HS-27A (cell line): ENCODE results near the gene ALS2.
"Not testable (repeated sequence)": the region's sequence is repeated elsewhere in the genome, so short reads cannot be mapped to it uniquely, and the experiment has no call there.

ENCODE experiments used
- DNase-seq: peaks from one replicate; pipeline ENCODE4 v3.0.0-alpha.2; 2012; ENCODE audit warnings: low read depth, missing footprints

ALS2 gene

DNA sequence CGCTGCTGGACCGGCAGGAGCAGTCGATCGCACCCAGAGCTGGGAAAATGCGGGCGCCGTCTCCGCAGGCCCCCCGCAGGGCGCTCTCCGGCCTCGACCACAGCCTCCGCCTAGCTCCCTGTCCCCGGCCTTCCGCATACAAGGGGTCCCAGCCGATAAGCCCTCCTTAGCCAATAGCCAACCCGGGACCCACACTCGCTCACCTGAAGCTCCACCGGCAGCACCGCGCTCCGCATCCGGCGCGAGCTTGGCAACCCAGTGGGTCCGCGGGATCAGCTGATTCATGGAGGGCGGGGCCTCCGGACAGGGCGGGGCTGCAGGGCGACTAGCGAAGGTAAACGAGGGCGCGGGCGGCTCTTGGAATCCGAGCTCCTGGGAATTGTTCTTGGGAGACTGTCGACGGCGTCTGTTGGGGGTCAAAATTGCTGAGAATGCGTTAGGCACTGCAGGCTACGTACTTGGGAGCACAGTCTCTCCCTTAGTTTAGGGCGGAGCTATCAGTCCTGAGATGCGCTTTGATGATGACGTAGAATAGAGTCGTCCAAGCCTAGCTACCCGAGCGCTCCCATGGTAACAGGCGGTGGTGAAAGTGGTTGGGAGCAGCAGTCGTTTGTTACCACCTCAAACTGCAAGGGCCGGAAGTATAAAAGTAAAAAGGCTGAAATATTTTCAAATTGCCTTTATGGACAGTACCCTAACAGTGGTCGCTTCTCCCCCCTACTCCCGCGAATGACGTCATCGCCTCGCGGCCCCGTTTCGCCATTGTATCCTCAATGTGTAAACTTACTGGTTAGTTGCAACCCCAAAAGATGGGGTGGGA lies at the start of gene ALS2:
Gene ALS2, minus strand, starts transcription at position 260 of the 820 bp plus-strand sequence. CDS start 12,048 bp downstream, outside the sequence.
- peak; percentile 92 for DNase-seq

DNA sequence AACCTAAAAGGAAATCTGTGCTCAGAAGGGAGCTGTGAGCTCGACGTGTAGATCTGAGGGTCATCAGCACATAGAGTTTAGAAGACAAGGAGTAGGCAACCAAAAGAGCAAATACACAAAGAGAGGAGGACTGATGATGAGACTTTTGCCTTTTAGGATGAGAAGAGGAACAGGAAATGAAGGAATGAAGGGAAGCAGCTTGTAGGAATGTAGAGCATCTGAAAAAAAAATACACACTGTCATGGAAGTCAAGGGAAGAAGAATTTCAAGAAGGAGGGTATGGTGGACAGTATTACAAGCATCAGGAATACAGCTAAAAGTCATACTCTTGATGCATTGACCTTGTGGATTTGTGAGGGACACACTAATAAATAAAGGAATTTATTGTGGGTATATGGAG lies 47.5 kb upstream of the ALS2 start:
- no peak for DNase-seq

DNA sequence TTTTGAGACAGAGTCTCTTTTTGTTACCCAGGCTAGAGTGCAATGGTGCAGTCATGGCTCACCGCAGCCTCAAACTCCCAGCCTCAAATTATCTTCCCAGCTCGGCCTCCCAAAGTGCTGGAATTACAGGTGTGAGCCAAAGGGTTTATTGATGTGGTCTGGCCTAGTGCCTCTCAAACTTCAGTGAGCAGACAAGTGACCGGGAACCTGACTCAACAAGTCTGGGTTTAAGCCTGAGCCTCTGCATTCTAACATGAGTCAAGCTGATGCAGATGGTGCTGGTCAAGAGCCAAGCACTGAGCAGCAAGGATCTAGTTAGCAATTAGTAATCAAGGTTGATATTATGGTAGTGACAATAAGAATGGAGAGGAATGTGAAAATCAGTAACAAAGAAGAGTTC lies 46.9 kb upstream of the ALS2 start:
- DNase-seq = no peak

DNA sequence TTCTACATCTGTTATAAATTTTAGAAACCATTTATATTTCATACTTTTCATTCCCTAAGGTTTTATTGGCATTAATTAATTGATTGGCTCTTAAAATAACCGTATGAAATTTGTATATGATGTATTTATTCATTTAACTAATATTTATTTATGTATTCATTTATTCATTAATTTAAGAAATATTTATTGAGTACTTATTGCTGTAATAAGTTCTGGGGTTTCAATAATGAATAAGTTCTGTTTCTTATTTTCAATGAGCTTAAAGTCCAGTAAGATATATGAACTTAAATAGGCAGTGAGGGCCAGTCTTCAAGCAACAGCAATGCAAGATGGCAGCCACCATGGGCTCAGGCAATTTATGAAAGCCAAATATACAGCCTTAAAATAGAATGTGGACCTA lies 43.5 kb upstream of the ALS2 start:
- no peak for DNase-seq

DNA sequence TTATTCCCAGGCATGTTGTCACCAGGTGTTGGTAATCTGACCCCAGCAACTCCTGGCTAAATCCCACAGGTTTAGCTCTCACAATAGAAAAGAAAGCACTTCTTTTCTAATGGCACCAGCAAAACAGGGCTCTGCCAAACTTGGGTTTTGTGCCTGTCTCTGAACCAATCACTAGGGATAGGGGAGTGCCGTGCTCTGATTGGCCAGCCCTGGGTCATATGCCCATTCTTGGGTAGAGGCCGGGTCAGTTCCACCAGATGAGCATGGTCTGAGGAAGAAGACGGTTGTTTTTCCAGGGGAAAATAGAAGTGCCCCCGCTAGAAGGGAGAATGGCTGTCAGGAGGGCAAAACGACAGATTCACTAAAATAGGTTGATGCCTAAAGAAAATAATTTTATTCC lies 40.3 kb upstream of the ALS2 start:
- DNase-seq = no peak

DNA sequence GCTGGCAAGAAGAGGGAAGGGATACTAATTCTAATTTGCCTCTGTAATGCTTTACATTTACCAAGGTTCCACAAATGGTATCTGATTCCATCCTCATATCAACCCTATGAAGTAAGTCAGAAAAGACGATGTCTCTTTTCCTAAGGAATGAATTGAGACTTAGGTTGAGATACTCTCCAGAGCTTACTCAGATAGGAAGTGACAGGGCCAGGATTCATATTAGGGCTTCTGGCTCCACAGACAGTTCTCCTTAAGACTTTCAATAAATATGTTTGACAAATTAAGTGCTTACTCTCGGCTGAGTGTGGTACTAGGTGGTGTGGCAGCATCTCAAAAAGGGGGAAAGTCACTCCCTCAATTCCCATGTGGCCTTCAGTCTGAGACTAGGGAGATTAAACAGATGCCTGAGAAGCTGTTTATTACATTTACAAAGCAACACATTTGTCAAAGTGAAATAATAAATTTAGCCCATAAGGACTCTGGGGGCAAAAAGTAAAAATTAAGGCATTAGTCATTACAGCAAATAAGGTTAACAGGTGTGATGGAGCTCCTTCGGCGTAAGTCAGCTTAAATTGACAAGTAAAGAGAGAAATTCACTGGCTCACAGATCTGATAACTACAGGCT lies 39.8 kb upstream of the ALS2 start:
- DNase-seq = no peak

DNA sequence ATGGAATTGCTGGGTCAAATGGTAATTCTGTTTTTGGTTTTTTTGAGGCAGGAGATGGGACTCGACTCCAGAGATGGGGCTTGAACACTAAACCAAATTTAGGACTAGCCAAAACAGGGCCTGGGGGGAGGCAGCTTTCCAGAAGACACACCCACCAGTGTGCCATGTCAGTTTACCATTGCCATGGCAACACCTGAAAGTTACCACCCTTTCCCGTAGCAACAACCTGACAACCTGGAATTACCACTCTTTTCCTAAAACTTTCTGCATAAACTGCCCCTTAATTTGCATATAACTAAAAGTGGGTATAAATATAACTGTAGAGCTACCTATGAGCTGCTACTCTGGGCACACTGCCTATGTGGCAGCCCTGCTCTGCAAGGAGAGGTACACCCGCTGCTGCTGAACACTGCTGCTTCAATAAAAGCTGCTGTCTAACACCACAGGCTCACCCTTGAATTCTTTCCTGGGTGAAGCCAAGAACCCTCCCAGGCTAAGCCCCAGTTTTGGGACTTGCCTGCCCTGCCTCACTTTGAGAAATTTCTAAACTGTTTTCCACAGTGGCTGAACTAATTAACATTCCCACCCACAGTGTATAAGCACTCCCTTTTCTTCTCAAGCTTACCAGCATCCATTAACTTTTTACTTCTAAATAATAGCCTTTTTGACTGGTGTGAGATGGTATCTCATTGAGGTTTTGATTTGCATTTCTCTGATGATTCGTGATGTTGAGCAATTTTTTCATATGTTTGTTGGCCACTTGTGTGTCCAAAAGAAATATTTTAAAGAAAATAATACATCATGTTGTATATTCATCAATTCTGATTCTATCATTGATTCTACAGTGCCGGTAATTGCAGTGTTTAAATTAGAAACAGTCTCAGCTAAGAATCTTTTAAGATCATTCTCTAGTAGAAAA lies 36.2 kb upstream of the ALS2 start:
- no peak for DNase-seq

DNA sequence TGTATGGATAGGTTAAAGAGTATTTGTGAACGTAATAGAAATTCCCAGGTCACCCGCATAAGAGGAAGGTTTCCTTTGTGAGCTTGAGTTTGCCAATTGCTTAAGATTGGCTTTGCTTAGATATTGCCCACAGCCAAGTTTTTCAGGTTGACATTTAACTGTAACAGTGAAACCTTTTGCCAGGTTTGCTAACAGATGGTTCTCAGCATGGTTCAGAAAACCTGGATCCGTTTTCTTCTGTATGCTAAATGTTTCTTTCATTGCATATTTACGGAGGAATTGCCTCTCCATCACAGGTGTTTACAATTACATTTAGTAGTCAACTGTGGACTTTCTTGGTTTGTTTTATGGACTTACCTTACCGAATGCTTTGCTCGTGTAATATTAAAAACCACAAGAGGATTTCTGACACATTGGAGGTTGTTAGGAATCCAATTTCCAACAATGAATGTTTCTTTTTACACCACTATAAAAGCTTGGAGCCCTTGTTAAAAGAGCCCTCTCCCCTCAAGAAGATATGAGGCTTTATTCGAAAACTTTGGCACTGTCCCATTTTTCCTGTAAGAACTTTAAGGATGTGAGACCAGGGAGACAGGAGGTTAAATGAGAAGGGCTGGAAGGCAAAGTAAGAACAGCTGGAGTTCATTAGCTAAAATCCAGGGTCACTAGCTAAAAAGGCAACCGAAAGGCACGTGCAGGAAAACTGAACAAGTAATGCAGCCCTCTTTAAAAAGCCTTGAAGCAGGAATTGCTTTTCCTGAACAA lies 33.4 kb upstream of the ALS2 start:
- no peak for DNase-seq

DNA sequence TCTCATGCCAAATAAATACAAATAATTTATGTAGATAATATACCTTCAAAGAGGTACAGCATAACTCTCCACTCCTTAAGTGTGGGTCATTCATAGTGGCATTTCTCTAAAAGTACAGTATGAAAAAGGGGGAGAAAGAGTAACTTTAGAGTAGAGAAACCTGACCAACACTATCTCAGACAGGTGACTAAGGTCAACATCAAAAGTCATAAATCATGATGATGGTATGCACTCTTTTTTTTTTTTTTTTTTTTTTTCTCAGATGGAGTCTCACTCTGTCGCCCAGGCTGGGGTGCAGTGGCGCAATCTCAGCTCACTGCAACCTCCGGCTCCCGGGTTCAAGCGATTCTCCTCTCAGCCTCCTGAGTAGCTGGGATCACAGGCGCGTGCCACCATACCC lies 29.9 kb upstream of the ALS2 start:
- DNase-seq = not testable (repeated sequence)

DNA sequence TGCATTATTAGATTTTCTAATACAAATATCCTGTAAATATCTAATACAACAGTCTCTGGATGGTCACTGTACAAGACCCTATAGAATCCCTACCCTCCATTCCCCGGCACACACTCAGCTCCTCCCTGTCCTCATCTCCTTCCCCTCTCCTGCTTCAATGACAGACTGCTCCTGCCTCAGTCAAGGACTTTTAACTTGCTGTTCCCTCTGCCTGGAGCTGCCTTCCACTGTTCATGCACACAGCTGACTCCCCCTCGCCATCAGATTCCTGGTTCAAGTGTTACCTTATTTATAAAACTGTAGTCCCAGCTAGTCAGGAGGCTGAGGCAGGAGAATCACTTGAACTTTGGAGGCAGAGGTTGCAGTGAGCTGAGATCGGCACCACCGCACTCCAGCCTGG lies 28.9 kb upstream of the ALS2 start:
- no peak for DNase-seq

DNA sequence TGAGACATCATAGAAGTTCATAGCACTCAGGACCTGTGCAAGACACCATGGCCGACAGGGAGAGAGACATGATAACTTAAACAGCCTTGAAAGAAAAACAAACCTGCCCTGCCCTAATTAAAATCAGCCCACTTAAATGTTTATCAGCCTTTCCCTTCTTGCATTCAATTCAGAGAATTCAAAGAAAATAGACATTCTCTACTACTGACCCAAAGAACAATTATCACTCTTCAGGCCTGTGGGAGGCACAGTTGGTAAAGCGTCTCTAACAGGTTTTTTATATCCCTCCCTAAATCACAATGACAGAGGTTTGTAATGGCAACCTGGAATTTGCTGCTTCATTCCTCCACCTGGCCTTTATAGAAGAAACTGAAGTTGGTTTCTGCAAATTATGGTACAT lies 27.3 kb upstream of the ALS2 start:
- no peak for DNase-seq

DNA sequence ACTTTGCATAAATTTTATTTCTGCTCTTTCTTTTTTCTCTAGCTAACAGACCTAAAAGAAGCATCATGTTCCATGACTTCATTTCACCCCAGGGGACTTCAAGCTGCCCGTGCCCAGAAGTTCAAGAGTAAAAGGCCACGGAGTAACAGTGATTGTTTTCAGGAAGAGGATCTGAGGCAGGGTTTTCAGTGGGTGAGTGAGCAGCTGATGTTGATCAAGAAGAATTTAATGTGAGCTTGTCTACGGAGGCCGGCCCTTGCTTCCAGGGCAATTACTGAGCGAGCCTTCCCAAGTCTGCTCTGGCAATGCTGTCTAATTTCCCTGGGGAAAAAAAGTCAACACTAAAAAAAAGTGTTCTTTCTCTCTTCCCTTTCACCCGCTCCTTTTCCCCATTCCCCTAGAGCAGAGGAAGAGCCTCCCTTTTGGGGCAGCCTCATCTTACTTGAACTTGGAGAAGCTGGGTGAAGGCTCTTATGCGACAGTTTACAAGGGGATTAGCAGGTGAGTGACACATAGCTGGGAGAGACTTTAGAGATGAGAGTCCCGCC lies 26.8 kb upstream of the ALS2 start:
- DNase-seq = no peak

DNA sequence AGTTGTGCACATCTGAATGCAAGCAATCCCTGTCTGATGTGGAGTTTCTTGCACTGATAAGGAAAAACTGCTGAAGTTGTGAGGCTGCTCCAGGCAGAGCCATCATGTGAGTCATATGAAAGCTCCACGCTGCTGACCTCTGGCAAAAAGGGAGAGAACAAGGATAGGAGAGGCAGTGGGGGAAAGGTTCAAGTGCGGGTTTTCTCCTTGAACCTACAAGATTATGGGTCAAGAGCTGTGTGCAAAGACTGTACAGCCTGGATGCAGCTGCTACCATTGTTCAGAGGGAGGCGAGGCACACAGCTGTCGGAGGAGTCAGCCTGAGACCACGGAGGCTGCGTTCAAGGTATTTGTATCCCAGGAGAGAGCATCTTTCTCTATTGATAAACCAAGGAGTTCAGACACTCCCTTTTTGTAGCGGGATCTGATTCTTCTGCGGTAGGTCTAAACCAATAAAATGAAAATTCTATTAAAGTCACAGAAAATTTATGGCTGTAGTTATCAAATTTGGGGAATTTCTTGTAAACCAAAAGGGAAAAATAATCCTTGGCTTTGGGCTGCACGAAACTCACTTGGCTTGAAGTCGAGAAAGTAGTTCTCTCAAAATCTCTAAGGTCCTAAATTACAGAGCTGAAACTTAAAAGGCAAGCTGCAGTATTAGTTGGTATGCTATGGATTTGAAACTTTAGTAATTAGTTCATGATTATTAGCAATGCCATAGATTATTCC lies 25.9 kb upstream of the ALS2 start, which contains the start of gene CDK15:
Gene CDK15, plus strand, starts transcription at position 96 of the 729 bp plus-strand sequence. Its CDS starts 128 bp downstream, at position 224.
- no peak for DNase-seq

DNA sequence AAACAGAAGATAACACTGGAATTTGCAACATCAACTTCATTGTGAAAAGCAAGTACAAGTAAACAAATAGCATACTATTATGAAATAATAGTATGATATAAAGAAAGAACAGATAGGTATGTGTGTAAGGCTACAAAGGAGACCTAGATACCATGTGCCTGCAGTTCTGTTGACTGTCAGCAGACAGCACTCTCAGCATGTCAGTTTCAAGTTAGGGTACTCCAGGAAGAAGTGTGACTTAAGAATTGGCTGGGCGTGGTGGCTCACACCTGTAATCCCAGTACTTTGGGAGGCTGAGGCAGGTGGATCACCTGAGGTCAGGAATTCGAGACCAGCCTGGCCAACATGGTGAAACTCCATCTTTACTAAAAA lies 18.2 kb upstream of the ALS2 start:
- not testable (repeated sequence) for DNase-seq

DNA sequence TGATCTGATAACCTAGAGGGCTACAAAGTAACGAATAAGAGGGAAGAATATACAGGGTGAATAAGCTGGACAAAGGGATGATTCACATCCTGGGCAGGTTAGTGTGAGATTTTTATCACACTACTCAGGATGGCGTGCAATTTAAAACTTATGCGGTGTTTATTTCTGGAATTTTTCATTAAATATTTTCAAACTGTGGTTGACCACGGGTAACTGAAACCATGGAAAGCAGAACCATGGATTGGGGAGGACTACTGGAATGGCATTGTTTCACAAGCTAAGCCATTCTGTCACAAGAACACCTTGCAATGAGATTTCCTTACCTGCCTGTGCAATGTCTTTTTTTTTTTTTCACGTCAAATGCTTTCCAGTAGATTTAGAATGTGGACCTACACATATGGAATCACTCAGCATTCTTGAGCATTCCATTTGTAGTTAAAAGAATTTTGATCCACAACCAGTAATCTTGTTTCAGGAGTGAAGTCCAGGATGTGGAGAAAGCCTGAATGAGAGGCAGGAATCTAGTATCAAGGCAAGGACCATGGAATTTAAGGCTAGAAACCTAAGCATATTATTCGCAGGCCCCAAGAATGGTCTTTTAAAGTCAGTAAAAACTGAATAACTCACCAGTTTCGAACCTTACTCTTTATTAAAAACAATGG lies 17.6 kb upstream of the ALS2 start:
- peak; percentile 73 for DNase-seq

DNA sequence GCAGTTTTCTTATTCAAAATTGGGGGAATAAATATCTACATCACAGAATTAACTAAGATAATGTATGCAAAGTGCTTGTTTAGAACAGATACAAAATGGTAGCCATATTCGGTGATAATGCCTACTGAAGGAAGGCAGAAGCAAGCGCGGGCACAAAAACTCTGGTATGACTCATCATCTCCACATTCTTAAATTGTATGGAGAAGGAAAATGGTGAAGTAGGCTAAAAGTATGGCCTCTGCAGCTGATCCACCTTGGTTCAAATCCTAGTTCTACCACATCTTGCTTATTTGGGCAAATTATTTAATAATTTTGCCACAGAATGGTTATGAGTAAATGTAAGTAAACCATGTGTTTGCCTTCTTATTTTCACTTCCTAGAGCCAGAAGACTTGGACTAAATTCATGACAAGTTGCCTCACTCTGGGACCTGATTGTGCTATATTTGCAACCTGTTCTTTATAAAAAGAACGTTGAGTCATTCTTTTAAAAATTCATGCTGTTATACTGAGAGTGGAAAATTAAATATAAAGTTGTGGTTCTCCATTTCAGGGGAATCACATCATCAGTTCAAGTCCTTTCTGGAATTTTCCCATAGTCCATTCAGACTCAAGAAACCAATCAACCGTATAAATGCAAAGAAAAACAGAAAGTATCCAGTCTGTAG lies 16.6 kb upstream of the ALS2 start:
- no peak for DNase-seq

DNA sequence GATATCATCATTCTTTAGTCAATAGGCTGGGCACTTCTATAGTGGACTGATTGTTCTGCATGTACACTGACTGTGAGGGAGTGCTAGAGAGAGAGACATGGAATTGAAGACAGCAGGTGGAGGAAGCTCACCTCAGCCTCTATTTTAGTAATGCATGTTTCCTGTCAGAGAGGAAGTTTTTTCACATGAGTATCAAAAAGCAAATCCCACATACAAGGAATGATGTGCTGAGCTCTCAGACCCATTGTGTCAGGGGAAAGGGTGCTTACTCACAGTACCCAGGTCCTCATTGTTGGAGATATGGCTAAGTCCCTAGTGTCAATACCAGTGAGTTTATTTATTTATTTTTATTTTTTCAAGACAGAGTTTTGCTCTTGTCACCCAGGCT lies 15.7 kb upstream of the ALS2 start:
- DNase-seq = no peak

DNA sequence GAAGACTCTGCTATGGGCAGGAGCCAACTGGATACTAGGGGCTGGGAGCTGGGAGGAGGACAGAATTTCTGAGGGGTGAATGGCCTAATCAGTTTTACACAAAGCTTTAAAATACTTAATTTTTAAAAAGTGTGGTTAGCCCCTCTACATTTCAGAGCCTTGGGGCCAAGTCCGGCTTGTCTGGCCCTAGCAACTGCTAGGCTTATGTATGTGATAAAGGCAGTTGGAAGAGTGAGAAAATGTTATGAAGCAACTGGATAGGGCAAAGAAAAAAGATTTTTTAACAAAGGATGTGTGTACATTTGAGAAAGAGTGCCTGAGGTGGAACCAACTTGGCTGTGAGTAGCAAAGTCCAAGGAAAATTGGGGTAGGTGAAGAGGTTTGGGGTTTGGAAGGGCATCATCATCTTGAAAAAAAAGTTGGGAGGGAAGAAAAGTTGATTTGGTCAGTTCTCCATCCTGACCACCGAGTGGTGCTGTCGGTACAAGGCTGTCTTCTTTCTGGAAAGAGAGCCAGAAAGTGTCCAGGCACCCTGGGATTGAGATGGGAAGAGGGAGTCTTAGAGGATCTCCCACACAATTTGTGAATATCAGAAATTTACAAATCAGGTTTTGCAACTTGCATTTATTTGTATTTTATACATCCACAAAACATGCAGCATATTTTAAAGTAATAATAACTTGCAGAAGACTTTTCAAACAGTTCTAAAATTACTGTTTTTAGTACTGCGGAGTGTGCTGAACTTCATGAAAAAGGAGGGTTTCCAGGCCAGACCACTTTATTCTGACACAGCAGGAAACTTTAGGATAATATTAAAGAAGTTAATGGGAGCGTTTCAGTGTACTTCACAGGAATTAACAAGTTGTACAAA lies 15.1 kb upstream of the ALS2 start:
- no peak for DNase-seq

DNA sequence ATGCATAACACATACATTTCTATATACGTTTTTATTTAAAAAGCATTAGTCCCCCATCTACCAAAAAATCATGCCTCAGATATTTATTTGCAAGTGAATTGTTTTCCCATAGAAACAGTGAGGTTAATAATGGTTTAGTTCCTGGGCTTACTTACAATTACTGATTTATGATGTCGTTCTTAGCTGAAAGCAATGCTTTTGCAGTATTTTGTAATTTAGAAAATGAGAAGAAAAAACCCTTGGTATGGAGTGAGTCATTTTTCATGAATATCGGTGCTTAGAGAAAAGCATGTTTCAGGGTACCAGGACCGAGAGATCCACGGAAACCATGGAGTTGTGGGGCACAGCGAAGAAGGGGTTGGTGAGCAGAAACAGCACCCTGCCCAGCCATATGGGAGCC lies 13.6 kb upstream of the ALS2 start:
- DNase-seq = no peak
